ENCODE data around the gene SCRN1. TPM values are rescaled to one million over a fixed set of nuclear protein-coding genes. Genes with fewer than 3 reads are reported as not detected.

Gene SCRN1
- total and polyA plus RNA-seq, 7 donors = 0.80 to 6.7 (median 2.6) TPM

DNA sequence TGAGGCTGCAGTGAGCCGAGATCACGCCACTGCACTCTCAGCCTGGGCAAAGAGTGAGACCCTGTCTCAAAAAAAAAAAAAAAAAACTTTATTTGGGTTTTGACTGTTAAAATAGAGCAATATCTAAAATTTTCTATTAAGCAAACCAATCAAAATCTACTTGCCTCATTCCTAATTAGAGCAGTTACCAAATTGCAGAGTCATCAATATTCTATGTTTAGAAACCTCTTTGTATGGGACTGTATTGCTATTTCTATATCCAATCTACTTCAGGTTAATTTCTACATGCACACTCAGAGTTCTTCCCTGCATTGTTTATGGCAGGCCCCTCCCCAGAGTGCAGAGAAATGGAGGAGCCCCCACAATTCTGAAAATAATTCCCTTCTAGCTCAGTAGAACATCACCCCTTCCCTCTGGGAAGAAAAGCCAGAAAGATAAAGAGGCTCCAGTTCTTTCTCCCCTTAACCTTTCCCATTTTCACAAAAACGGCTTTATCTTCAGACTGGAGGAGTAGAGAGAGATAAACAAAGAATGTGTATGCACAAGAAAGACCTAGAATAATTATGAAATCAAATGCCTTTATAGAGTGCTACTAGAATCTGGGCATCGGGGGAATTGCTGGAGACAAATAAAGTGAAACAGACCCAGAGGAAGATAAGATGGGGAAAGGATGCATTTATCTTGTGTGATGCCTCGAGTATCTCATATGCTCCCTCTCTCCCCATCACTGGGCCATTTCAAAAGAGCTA lies 17.9 kb downstream of the SCRN1 start:
- intact Hi-C loops (cut with DNase I) = no loop called here
- Histone ChIP-seq H3K27ac (no peak overlapping the region), H3K4me3 (no peak overlapping the region), H3K27me3 (ENCODE audit: insufficient read depth in 3 of 3, low read length in 2 of 3) (no peaks in the 10 kb centered on the region), H3K36me3 (ENCODE audit: insufficient read depth in 1 of 2, low read depth in 1 of 2) (no peaks in the 10 kb centered on the region), H3K9me3 (no peaks in the 10 kb centered on the region), H3K4me1 (no peaks in the 10 kb centered on the region)
- ATAC-seq (no peak), DNase-seq (no peak)
- TF ChIP-seq, protein P1, sequence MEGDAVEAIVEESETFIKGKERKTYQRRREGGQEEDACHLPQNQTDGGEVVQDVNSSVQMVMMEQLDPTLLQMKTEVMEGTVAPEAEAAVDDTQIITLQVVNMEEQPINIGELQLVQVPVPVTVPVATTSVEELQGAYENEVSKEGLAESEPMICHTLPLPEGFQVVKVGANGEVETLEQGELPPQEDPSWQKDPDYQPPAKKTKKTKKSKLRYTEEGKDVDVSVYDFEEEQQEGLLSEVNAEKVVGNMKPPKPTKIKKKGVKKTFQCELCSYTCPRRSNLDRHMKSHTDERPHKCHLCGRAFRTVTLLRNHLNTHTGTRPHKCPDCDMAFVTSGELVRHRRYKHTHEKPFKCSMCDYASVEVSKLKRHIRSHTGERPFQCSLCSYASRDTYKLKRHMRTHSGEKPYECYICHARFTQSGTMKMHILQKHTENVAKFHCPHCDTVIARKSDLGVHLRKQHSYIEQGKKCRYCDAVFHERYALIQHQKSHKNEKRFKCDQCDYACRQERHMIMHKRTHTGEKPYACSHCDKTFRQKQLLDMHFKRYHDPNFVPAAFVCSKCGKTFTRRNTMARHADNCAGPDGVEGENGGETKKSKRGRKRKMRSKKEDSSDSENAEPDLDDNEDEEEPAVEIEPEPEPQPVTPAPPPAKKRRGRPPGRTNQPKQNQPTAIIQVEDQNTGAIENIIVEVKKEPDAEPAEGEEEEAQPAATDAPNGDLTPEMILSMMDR (IDR thresholded peaks at IDR 0.05) = no peak
- WGBS, 3 donors = 94 to 95% (median 94%) methylated on average over 5 of the region's 5 CpGs

DNA sequence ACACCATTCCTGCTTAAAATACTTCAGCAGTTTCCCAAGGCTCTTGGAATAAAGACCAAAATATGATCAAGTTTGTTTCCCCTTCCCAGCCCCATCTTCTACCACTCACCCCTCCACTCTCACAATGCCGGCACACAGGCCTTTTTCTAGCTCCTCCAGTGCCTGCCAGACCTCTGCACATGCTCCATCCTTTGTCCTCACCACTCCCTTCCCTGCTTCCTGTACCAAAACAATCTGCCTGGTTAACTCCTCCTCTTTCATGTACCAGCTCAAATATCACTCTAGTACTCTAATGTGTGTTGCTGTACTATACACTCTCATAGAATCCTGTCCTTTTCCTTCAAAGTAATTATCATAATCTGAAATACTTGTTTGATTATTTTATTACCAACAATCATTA lies 19.4 kb downstream of the SCRN1 start:
- intact Hi-C loops (cut with DNase I) = no loop called here
- H3K9me3 ChIP-seq = no peaks in the 10 kb centered on the region
- no peak overlapping the region for H3K4me3 ChIP-seq
- H3K27ac ChIP-seq = no peak overlapping the region
- ATAC-seq (no peak), DNase-seq (no peak)
- TF ChIP-seq, protein P1 (IDR thresholded peaks at IDR 0.05) = no peak
- H3K36me3 ChIP-seq (ENCODE audit: insufficient read depth in 1 of 2, low read depth in 1 of 2) = no peaks in the 10 kb centered on the region
- no peaks in the 10 kb centered on the region for H3K27me3 ChIP-seq (ENCODE audit: insufficient read depth in 3 of 3, low read length in 2 of 3)
- 45 to 75% (median 57%) methylated on average over 1 of the region's 1 CpG for WGBS, 3 donors
- no peaks in the 10 kb centered on the region for H3K4me1 ChIP-seq

DNA sequence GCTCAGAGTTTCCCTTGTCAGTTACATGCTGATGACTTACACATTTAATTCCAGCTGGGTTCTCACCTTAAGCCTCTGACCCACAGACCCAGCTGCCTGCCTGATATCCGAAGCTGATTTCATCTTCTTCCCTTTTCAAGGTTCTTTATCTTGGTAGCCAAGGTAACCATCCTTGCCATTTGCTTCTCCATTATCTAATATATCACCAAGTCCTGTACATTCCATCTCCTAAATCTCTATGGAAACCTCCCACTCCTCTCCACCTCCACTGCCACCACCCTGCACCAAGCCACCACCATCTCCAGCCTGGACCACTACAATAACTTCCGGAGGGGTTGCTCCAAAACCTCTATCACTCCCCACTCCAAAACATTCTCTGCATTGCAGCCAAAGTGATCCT lies 19.9 kb downstream of the SCRN1 start:
- intact Hi-C loops (cut with DNase I) = no loop called here
- Histone ChIP-seq H3K9me3 (no peaks in the 10 kb centered on the region), H3K4me1 (no peaks in the 10 kb centered on the region), H3K27me3 (ENCODE audit: insufficient read depth in 3 of 3, low read length in 2 of 3) (no peaks in the 10 kb centered on the region), H3K4me3 (no peak overlapping the region), H3K27ac (no peak overlapping the region), H3K36me3 (ENCODE audit: insufficient read depth in 1 of 2, low read depth in 1 of 2) (no peaks in the 10 kb centered on the region)
- DNase-seq = no peak
- TF ChIP-seq, protein P1 (IDR thresholded peaks at IDR 0.05) = no peak
- ATAC-seq = no peak
- 88 to 93% (median 90%) methylated on average over 2 of the region's 2 CpGs for WGBS, 3 donors

DNA sequence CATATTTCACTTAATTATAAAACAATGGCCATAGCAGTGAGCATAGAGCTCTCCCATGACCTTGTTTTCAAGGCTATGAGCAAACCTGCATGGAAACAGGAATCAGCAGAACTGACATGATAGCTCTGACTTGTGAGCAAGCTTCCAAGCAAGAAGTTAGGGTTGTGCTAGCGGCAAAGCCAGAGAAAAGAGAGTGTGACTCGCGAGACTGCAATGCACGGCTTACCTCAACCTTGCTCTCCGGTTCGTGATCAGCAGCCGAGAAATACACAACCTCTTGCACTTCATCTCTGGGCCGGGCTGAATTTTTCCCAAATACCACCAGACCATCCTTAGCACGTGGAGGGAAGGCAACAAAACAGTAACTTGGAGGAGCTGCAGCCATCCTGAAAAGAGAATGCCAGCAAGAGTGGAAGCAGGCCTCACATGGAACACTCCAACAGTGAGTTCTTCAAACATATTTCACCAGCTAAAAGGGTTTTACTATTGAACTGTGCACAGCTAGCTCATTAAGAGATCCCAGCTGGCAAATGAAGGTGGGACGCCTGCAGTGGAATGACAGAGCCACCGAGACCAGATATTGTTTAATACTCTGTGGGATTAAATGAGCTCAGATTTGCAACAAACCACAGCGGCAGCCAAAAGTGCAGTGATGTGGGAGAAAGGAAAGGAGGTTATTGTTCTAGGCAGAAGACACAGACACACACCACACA lies 20.8 kb downstream of the SCRN1 start:
- ATAC-seq = no peak
- no peak for DNase-seq
- Histone ChIP-seq H3K36me3 (ENCODE audit: insufficient read depth in 1 of 2, low read depth in 1 of 2) (no peaks in the 10 kb centered on the region), H3K27ac (no peak overlapping the region), H3K4me3 (no peak overlapping the region), H3K9me3 (no peaks in the 10 kb centered on the region), H3K27me3 (ENCODE audit: insufficient read depth in 3 of 3, low read length in 2 of 3) (no peaks in the 10 kb centered on the region), H3K4me1 (no peaks in the 10 kb centered on the region)
- TF ChIP-seq, protein P1 (IDR thresholded peaks at IDR 0.05) = no peak
- WGBS, 3 donors = 78 to 85% (median 79%) methylated on average over 12 of the region's 12 CpGs
- intact Hi-C loops (cut with DNase I) = no loop called here

All from psoas muscle (tissue), 8 donors.